ENCODE data around the gene PRELP. TPM values are rescaled to one million over a fixed set of nuclear protein-coding genes. Genes with fewer than 3 reads are reported as not detected.
"Not testable (repeated sequence)": the region's sequence is repeated elsewhere in the genome, so short reads cannot be mapped to it uniquely, and the experiment has no call there.

The PRELP gene
- total RNA-seq, 1 donor from 2014 or later: 1.0 TPM

DNA sequence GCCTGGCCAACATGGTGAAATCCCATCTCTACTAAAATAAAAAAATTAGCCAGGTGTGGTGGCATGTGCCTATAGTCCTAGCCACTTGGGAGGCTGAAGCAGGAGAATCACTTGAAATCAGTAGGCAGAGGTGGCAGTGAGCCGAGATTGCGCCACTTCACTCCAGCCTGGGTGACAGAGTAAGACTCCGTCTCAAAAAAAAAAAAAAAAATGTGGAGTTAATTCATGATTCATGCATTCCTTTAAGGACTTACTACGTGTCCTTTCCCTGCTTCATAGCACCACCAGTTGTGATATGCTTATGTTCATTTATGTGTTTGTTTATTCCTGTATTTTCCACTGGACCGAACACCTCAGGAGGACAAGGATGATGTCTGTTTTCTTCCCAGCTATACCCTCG is 12.7 kb upstream of the PRELP start:
- Histone ChIP-seq H3K9me3 (ENCODE audit: control insufficient read depth in 3 of 3, low read length in 3 of 3) (no peaks in the 10 kb centered on the region), H3K4me1 (ENCODE audit: control insufficient read depth in 3 of 3, insufficient read depth in 3 of 3, low read length in 3 of 3) (peaks cover 32 to 40% (median 33%) of the 10 kb centered on the region in 3 donors), H3K27ac (ENCODE audit: low read depth, low read length) (peak overlapping the region; percentile 15), H3K36me3 (ENCODE audit: control insufficient read depth in 3 of 3, insufficient read depth in 3 of 3, low read length in 3 of 3) (no peaks in the 10 kb centered on the region), H3K9ac (ENCODE audit: low read depth in 1 of 3, low read length in 3 of 3) (no peak overlapping the region), H3K4me3 (ENCODE audit: low read length in 3 of 3) (no peak overlapping the region), H3K27me3 (ENCODE audit: control insufficient read depth in 3 of 3, insufficient read depth in 3 of 3, low read length in 3 of 3) (peaks cover 0 to 2% (median 0%) of the 10 kb centered on the region in 3 donors)

- Histone ChIP-seq H3K36me3 (ENCODE audit: control insufficient read depth in 3 of 3, insufficient read depth in 3 of 3, low read length in 3 of 3) (no peaks in the 10 kb centered on the region), H3K9ac (ENCODE audit: low read depth in 1 of 3, low read length in 3 of 3) (peak overlapping the region in 1 of 3 donors; percentile 11), H3K27me3 (ENCODE audit: control insufficient read depth in 3 of 3, insufficient read depth in 3 of 3, low read length in 3 of 3) (peaks cover 0 to 2% (median 0%) of the 10 kb centered on the region in 3 donors), H3K4me1 (ENCODE audit: control insufficient read depth in 3 of 3, insufficient read depth in 3 of 3, low read length in 3 of 3) (peaks cover 32 to 40% (median 33%) of the 10 kb centered on the region in 3 donors), H3K9me3 (ENCODE audit: control insufficient read depth in 3 of 3, low read length in 3 of 3) (no peaks in the 10 kb centered on the region), H3K4me3 (ENCODE audit: low read length in 3 of 3) (no peak overlapping the region), H3K27ac (ENCODE audit: low read depth, low read length) (peak overlapping the region; percentile 15)
These were observed 12.0 kb upstream of the PRELP start for GRCh38 chr1:203463469-203464062.

DNA sequence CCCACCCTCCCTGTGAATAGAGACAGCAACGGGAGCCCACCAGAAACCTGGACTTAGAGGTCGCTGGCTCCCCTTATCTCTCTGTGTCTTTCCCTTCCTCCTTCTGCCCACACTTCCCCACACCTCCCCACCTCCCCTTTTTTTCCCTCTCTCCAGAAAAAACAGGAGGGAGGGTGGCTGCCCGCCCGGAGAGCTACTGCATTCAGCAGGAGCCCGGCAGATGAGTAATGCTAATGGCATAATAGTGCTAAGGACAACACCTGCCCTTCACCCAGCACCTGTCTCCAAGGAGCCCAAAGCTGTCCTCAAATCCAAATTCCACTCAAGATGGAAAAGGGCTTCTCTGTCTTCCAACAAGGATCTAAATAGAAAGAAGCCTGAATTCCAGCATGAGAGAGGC is 11.4 kb upstream of the PRELP start:
- Histone ChIP-seq H3K9ac (ENCODE audit: low read depth in 1 of 3, low read length in 3 of 3) (no peak overlapping the region), H3K27ac (ENCODE audit: low read depth, low read length) (peak overlapping the region; percentile 15), H3K36me3 (ENCODE audit: control insufficient read depth in 3 of 3, insufficient read depth in 3 of 3, low read length in 3 of 3) (no peaks in the 10 kb centered on the region), H3K9me3 (ENCODE audit: control insufficient read depth in 3 of 3, low read length in 3 of 3) (no peaks in the 10 kb centered on the region), H3K4me3 (ENCODE audit: low read length in 3 of 3) (no peak overlapping the region), H3K4me1 (ENCODE audit: control insufficient read depth in 3 of 3, insufficient read depth in 3 of 3, low read length in 3 of 3) (peaks cover 32 to 40% (median 33%) of the 10 kb centered on the region in 3 donors), H3K27me3 (ENCODE audit: control insufficient read depth in 3 of 3, insufficient read depth in 3 of 3, low read length in 3 of 3) (no peaks in the 10 kb centered on the region)

DNA sequence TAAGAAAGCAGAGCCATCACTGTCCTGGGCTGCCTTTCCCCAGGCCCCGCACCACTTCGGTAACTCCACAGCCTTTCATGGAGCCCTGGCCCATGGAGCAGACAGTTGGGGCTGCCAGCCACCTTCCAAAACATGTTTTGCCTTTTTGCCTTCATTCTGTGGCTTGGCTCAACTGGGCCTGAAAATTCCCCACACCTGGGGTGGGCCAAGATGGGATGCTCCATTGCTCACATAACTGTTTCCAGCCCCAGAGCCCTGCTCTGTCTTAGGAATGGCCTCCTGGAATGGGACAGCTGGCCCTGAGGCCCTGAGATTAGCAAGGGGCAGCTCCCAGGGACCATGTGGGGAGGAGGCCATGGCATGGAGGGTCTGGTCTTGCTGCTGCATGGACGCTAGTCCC is 10.9 kb upstream of the PRELP start:
- no peak overlapping the region for H3K4me3 ChIP-seq (ENCODE audit: low read length in 3 of 3)
- peaks cover 32 to 40% (median 33%) of the 10 kb centered on the region in 3 donors for H3K4me1 ChIP-seq (ENCODE audit: control insufficient read depth in 3 of 3, insufficient read depth in 3 of 3, low read length in 3 of 3)
- H3K27ac ChIP-seq (ENCODE audit: low read depth, low read length): peak overlapping the region; percentile 15
- H3K36me3 ChIP-seq (ENCODE audit: control insufficient read depth in 3 of 3, insufficient read depth in 3 of 3, low read length in 3 of 3): no peaks in the 10 kb centered on the region
- H3K27me3 ChIP-seq (ENCODE audit: control insufficient read depth in 3 of 3, insufficient read depth in 3 of 3, low read length in 3 of 3): no peaks in the 10 kb centered on the region
- H3K9ac ChIP-seq (ENCODE audit: low read depth in 1 of 3, low read length in 3 of 3): no peak overlapping the region
- no peaks in the 10 kb centered on the region for H3K9me3 ChIP-seq (ENCODE audit: control insufficient read depth in 3 of 3, low read length in 3 of 3)

- Histone ChIP-seq H3K9me3 (ENCODE audit: control insufficient read depth in 3 of 3, low read length in 3 of 3) (no peaks in the 10 kb centered on the region), H3K4me1 (ENCODE audit: control insufficient read depth in 3 of 3, insufficient read depth in 3 of 3, low read length in 3 of 3) (peaks cover 32 to 40% (median 33%) of the 10 kb centered on the region in 3 donors), H3K9ac (ENCODE audit: low read depth in 1 of 3, low read length in 3 of 3) (no peak overlapping the region), H3K4me3 (ENCODE audit: low read length in 3 of 3) (no peak overlapping the region), H3K27ac (ENCODE audit: low read depth, low read length) (peak overlapping the region; percentile 45), H3K27me3 (ENCODE audit: control insufficient read depth in 3 of 3, insufficient read depth in 3 of 3, low read length in 3 of 3) (no peaks in the 10 kb centered on the region), H3K36me3 (ENCODE audit: control insufficient read depth in 3 of 3, insufficient read depth in 3 of 3, low read length in 3 of 3) (no peaks in the 10 kb centered on the region)
These were observed 10.3 kb upstream of the PRELP start for GRCh38 chr1:203465146-203465798.

DNA sequence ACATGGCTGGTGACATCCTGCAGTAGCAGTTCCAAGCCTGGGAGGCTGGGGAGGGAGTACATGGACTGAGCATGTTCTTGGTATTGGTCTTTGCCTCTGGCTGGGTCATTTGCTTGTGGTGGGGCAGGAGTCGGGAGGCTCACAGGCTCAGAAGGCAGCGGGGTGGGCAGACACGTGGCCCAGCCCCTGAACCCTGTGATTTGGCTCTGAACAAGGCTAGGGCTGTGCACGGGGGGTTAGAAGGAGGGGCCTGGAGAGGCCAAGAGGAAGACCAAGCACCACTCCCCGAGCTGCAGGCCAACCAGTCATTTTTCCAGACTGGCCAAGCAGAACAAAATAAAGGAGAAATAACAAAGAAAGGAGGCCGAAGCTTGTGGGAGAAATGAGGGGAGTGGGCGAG is 9.7 kb upstream of the PRELP start:
- Histone ChIP-seq H3K4me1 (ENCODE audit: control insufficient read depth in 3 of 3, insufficient read depth in 3 of 3, low read length in 3 of 3) (peaks cover 32 to 40% (median 33%) of the 10 kb centered on the region in 3 donors), H3K36me3 (ENCODE audit: control insufficient read depth in 3 of 3, insufficient read depth in 3 of 3, low read length in 3 of 3) (no peaks in the 10 kb centered on the region), H3K27ac (ENCODE audit: low read depth, low read length) (peak overlapping the region; percentile 45), H3K4me3 (ENCODE audit: low read length in 3 of 3) (no peak overlapping the region), H3K9me3 (ENCODE audit: control insufficient read depth in 3 of 3, low read length in 3 of 3) (no peaks in the 10 kb centered on the region), H3K27me3 (ENCODE audit: control insufficient read depth in 3 of 3, insufficient read depth in 3 of 3, low read length in 3 of 3) (no peaks in the 10 kb centered on the region), H3K9ac (ENCODE audit: low read depth in 1 of 3, low read length in 3 of 3) (no peak overlapping the region)

DNA sequence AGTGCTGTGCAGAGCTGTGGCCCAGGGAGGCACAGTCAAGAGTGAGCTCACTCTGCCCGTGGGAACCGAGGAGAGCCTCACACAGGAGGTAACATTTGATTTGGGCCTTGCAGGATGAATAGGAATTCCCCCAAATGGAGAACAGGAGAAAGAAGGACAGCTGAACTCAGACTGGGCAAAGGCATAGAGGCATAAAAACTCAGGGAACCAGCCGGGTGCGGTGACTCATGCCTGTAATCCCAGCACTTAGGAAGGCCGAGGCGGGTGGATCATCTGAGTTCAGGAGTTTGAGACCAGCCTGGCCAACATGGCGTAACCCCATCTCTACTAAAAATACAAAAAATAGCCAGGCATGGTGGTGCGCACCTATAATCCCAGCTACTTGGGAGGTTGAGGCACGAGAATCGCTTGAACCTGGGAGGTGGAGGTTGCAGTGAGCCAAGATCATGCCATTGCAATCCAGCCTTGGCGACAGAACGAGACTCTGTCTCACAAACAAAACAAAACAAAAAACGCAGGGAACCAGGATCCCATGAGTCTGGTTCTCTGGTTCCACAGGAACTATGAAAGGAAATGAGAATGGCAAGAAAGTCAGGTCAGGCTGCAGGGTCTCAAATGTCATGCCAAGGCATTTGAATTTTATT is 8.6 kb upstream of the PRELP start:
- not testable (repeated sequence) for H3K36me3 ChIP-seq (ENCODE audit: control insufficient read depth in 3 of 3, insufficient read depth in 3 of 3, low read length in 3 of 3); H3K9me3 ChIP-seq (ENCODE audit: control insufficient read depth in 3 of 3, low read length in 3 of 3); H3K9ac ChIP-seq (ENCODE audit: low read depth in 1 of 3, low read length in 3 of 3); H3K4me3 ChIP-seq (ENCODE audit: low read length in 3 of 3); H3K27me3 ChIP-seq (ENCODE audit: control insufficient read depth in 3 of 3, insufficient read depth in 3 of 3, low read length in 3 of 3)
- Histone ChIP-seq H3K4me1 (ENCODE audit: control insufficient read depth in 3 of 3, insufficient read depth in 3 of 3, low read length in 3 of 3) (peaks cover 32 to 40% (median 33%) of the 10 kb centered on the region in 3 donors), H3K27ac (ENCODE audit: low read depth, low read length) (peak overlapping the region; percentile 45)

DNA sequence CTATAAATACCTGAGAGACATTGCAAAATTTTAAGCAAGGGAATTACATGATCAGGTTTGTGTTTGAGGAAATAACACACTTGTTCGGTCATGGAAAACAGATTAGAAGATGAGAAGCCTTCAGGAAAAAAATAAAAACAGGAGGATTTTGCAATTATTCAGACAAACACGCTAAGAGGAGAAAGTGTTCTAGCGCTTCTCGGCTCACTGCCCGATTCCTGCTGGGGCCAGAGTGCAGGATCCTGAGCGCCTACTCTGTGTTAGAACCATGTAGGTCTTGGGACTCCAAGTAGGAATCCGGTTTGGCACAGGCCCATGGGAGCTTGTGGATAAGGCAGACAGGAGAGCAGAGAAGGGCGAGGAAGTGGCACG is 8.1 kb upstream of the PRELP start:
- Histone ChIP-seq H3K9ac (ENCODE audit: low read depth in 1 of 3, low read length in 3 of 3) (no peak overlapping the region), H3K27me3 (ENCODE audit: control insufficient read depth in 3 of 3, insufficient read depth in 3 of 3, low read length in 3 of 3) (no peaks in the 10 kb centered on the region), H3K27ac (ENCODE audit: low read depth, low read length) (no peak overlapping the region), H3K9me3 (ENCODE audit: control insufficient read depth in 3 of 3, low read length in 3 of 3) (no peaks in the 10 kb centered on the region), H3K4me1 (ENCODE audit: control insufficient read depth in 3 of 3, insufficient read depth in 3 of 3, low read length in 3 of 3) (peaks cover 32 to 40% (median 33%) of the 10 kb centered on the region in 3 donors), H3K36me3 (ENCODE audit: control insufficient read depth in 3 of 3, insufficient read depth in 3 of 3, low read length in 3 of 3) (no peaks in the 10 kb centered on the region), H3K4me3 (ENCODE audit: low read length in 3 of 3) (no peak overlapping the region)

GRCh38 chr1:203468326-203468725 is 7.3 kb upstream of the PRELP start:
- Histone ChIP-seq H3K27ac (ENCODE audit: low read depth, low read length) (no peak overlapping the region), H3K4me1 (ENCODE audit: control insufficient read depth in 3 of 3, insufficient read depth in 3 of 3, low read length in 3 of 3) (peaks cover 29 to 40% (median 32%) of the 10 kb centered on the region in 3 donors)

DNA sequence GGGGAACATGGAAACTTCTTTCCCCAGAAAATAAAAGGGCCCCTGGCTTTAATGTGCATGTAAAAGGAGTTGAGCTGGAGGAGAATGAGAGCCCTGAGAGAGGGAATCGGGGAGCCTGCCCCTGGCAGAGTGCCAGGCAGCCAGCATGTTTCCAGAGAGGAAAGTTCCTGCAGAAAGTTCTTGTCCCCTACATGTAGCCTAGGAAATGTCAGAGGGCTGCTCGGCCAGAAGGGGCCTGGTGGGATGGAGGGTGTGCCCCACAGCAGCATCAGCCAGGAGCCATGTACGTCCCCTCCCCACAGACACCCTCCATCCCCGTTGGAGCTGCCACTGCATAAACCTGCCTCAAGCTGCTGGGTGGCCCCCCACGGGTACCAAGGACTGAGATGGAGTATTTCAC is 5.4 kb upstream of the PRELP start:
- Histone ChIP-seq H3K27ac (ENCODE audit: low read depth, low read length) (no peak overlapping the region), H3K27me3 (ENCODE audit: control insufficient read depth in 3 of 3, insufficient read depth in 3 of 3, low read length in 3 of 3) (peaks cover 2 to 5% (median 3%) of the 10 kb centered on the region in 3 donors), H3K4me3 (ENCODE audit: low read length in 3 of 3) (no peak overlapping the region), H3K36me3 (ENCODE audit: control insufficient read depth in 3 of 3, insufficient read depth in 3 of 3, low read length in 3 of 3) (no peaks in the 10 kb centered on the region), H3K9me3 (ENCODE audit: control insufficient read depth in 3 of 3, low read length in 3 of 3) (no peaks in the 10 kb centered on the region), H3K4me1 (ENCODE audit: control insufficient read depth in 3 of 3, insufficient read depth in 3 of 3, low read length in 3 of 3) (peaks cover 24 to 27% (median 26%) of the 10 kb centered on the region in 3 donors), H3K9ac (ENCODE audit: low read depth in 1 of 3, low read length in 3 of 3) (no peak overlapping the region)

More at GRCh38 chr1:203468326-203468725, 7.3 kb upstream of the PRELP start:
- Histone ChIP-seq H3K9ac (ENCODE audit: low read depth in 1 of 3, low read length in 3 of 3) (peak overlapping the region in 1 of 3 donors; percentile 38), H3K27me3 (ENCODE audit: control insufficient read depth in 3 of 3, insufficient read depth in 3 of 3, low read length in 3 of 3) (no peaks in the 10 kb centered on the region), H3K4me3 (ENCODE audit: low read length in 3 of 3) (no peak overlapping the region), H3K36me3 (ENCODE audit: control insufficient read depth in 3 of 3, insufficient read depth in 3 of 3, low read length in 3 of 3) (no peaks in the 10 kb centered on the region), H3K9me3 (ENCODE audit: control insufficient read depth in 3 of 3, low read length in 3 of 3) (no peaks in the 10 kb centered on the region)
